Activated CD8-positive, alpha-beta T cell treated with anti-CD3 and anti-CD28 coated beads for 36 hours (primary cell): ENCODE results near the gene SCFD2. TPM values are rescaled to one million over a fixed set of nuclear protein-coding genes. Genes with fewer than 3 reads are reported as not detected.

Experiments used
- ATAC-seq: fragments of 200-7000 bp; cut with Tn5 transposase; one replicate; pipeline ENCODE4 v1.10.0; 2021; ENCODE audit warnings: mild to moderate bottlenecking, moderate library complexity
- CTCF ChIA-PET: fragments of 350-600 bp; sonication (Branson Sonifier 250); formaldehyde crosslinking; loops from one replicate; lab custom pipeline; 2021; ENCODE audit warnings: antibody characterized with exemption; lab: Charles Lee
- POLR2A ChIA-PET: fragments of 350-600 bp; sonication (Branson Sonifier 250); formaldehyde crosslinking; loops from one replicate; lab custom pipeline; 2021; ENCODE audit warnings: antibody characterized with exemption; lab: Charles Lee
- DNase-seq: peaks from one replicate; pipeline ENCODE4 v3.0.0-alpha.2; 2020
- H3K27ac Mint-ChIP-seq: one replicate; pipeline ENCODE4 v1.8.0; 2021; ENCODE audit warnings: mild to moderate bottlenecking, mixed read lengths
- H3K27me3 Mint-ChIP-seq: one replicate; pipeline ENCODE4 v1.8.0; 2021; ENCODE audit warnings: mixed read lengths
- H3K36me3 Mint-ChIP-seq: one replicate; pipeline ENCODE4 v1.8.0; 2021; ENCODE audit warnings: low read depth, mixed read lengths
- H3K4me1 Mint-ChIP-seq: one replicate; pipeline ENCODE4 v1.8.0; 2021; ENCODE audit warnings: low read depth, mixed read lengths
- H3K4me3 Mint-ChIP-seq: one replicate; pipeline ENCODE4 v1.8.0; 2021; ENCODE audit warnings: mild to moderate bottlenecking, moderate library complexity, mixed read lengths
- H3K9me3 Mint-ChIP-seq: one replicate; pipeline ENCODE4 v1.8.0; 2021; ENCODE audit warnings: mixed read lengths
- CTCF ChIP-seq: fragments of 200-600 bp; IDR thresholded peaks from one replicate; pipeline ENCODE4 v1.8.0; 2022; ENCODE audit warnings: antibody characterized with exemption, mild to moderate bottlenecking
- intact Hi-C: fragments of 100-400 bp; cut with micrococcal nuclease; formaldehyde crosslinking; loops from one replicate; pipeline ENCODE4 v1.10.0; 2022
- total RNA-seq, 2 experiments: library from RNA; stranded (reverse); gene quantifications; one replicate each; pipeline ENCODE4 v1.2.3, GENCODE V29; 2021

SCFD2 gene
- total RNA-seq, 2 experiments from 2014 or later = 21.4 to 22.1 TPM

- no peak overlapping the region for H3K27ac Mint-ChIP-seq
- CTCF ChIA-PET = no interaction called here
- H3K36me3 Mint-ChIP-seq = no peaks in the 10 kb centered on the region
- H3K27me3 Mint-ChIP-seq = peaks cover 13% of the 10 kb centered on the region
- H3K4me1 Mint-ChIP-seq = peaks cover 5% of the 10 kb centered on the region
- ATAC-seq (no peak), DNase-seq (no peak)
- no peak for TF ChIP-seq CTCF
- H3K4me3 Mint-ChIP-seq = no peak overlapping the region
- intact Hi-C loops = no loop called here
- POLR2A ChIA-PET = no interaction called here
- no peaks in the 10 kb centered on the region for H3K9me3 Mint-ChIP-seq
These were observed 513.8 kb downstream of the SCFD2 start for GRCh38 chr4:52852041-52852440.

GRCh38 chr4:52850406-52851124 lies 515.3 kb downstream of the SCFD2 start:
- H3K27me3 Mint-ChIP-seq = peaks cover 5% of the 10 kb centered on the region
- POLR2A ChIA-PET = interaction anchor here (0.7 kb wide), 1 partner anchor 1113 kb away, joined by 3 read pairs; no protein-coding TSS in a partner anchor
- H3K4me3 Mint-ChIP-seq = no peak overlapping the region
- intact Hi-C loops = no loop called here
- no peaks in the 10 kb centered on the region for H3K36me3 Mint-ChIP-seq
- H3K4me1 Mint-ChIP-seq = peaks cover 4% of the 10 kb centered on the region
- H3K27ac Mint-ChIP-seq = no peak overlapping the region
- no peak for TF ChIP-seq CTCF
- CTCF ChIA-PET = no interaction called here
- no peaks in the 10 kb centered on the region for H3K9me3 Mint-ChIP-seq
- DNase-seq (no peak), ATAC-seq (no peak)

GRCh38 chr4:52848254-52848653 lies 517.6 kb downstream of the SCFD2 start:
- Mint-ChIP-seq H3K4me1 (no peaks in the 10 kb centered on the region), H3K27ac (no peak overlapping the region), H3K9me3 (no peaks in the 10 kb centered on the region), H3K4me3 (no peak overlapping the region), H3K36me3 (no peaks in the 10 kb centered on the region), H3K27me3 (peaks cover 5% of the 10 kb centered on the region)
- intact Hi-C loops = no loop called here
- TF ChIP-seq CTCF = no peak
- ChIA-PET CTCF (no interaction called here), POLR2A (interaction anchor here (1.3 kb wide), 1 partner anchor 15 kb away, joined by 3 read pairs; no protein-coding TSS in a partner anchor)
- DNase-seq (no peak), ATAC-seq (no peak)

GRCh38 chr4:52846502-52846901 lies 519.4 kb downstream of the SCFD2 start:
- ChIA-PET POLR2A (no interaction called here), CTCF (interaction anchor here (0.6 to 1.6 kb wide), 2 partner anchors 65 to 300 kb away, joined by 3 read pairs; no protein-coding TSS in a partner anchor)
- Mint-ChIP-seq H3K9me3 (no peaks in the 10 kb centered on the region), H3K36me3 (no peaks in the 10 kb centered on the region), H3K27ac (no peak overlapping the region), H3K4me1 (no peaks in the 10 kb centered on the region), H3K4me3 (no peak overlapping the region), H3K27me3 (peaks cover 5% of the 10 kb centered on the region)
- intact Hi-C loops = no loop called here
- ATAC-seq = no peak
- TF ChIP-seq CTCF = no peak
- no peak for DNase-seq

- H3K9me3 Mint-ChIP-seq = no peaks in the 10 kb centered on the region
- CTCF ChIA-PET = interaction anchor here (2.1 kb wide), 1 partner anchor 67 kb away, joined by 5 read pairs; no protein-coding TSS in a partner anchor
- peaks cover 2% of the 10 kb centered on the region for H3K27me3 Mint-ChIP-seq
- POLR2A ChIA-PET = no interaction called here
- intact Hi-C loops = no loop called here
- H3K4me3 Mint-ChIP-seq = no peak overlapping the region
- TF ChIP-seq CTCF = no peak
- H3K36me3 Mint-ChIP-seq = no peaks in the 10 kb centered on the region
- DNase-seq = no peak
- H3K27ac Mint-ChIP-seq = no peak overlapping the region
- no peaks in the 10 kb centered on the region for H3K4me1 Mint-ChIP-seq
- no peak for ATAC-seq
These were observed 521.3 kb downstream of the SCFD2 start for GRCh38 chr4:52844596-52844995.
